Breast epithelium (tissue), 3 donors: Measurements from ENCODE around the gene LAMA4.

ENCODE experiments used
- CTCF ChIP-seq, 3 donors: fragments of 450-650 bp; IDR thresholded peaks; one replicate each; pipeline ENCODE4 v1.5.1; 2016 to 2017; ENCODE audit warnings: antibody characterized with exemption in 3 of 3, mild to moderate bottlenecking in 3 of 3, moderate library complexity in 3 of 3
- POLR2A ChIP-seq: fragments of 450-650 bp; IDR thresholded peaks from one replicate; pipeline ENCODE4 v1.6.1; 2016; ENCODE audit warnings: antibody characterized with exemption, mild to moderate bottlenecking, moderate library complexity
- POLR2AphosphoS5 ChIP-seq, 3 donors: sonication (generic); formaldehyde crosslinking; IDR thresholded peaks; one replicate each; pipeline ENCODE4 v1.6.1; 2017; ENCODE audit warnings: antibody characterized with exemption in 3 of 3

DNA sequence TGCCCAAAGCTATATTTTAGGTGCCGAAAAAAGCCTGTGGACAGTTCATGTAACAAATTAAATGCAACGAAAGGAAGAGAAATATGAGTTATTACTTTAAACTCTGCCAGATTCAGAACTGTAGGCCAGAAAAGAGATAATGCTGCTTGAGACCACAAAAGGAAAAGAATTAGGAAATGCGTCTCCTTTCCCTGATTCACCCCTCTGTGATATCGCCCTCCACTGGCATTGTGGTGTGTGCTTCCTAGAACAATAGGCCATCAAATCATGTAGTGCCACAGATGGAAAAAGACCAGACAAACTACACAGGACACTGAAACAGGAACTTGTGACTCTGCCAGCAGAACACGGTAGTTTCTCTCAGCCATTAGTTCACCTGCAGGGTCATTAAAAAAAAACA lies 14.7 kb upstream of the LAMA4 start:
- TF ChIP-seq CTCF (IDR thresholded peaks at IDR 0.05) (no peak), POLR2A (no peak), POLR2AphosphoS5 (IDR thresholded peaks at IDR 0.05) (no peak)
